HG03095 (cell line): ENCODE measurements around the gene ADIPOR2.
"Not testable (repeated sequence)": the region's sequence is repeated elsewhere in the genome, so short reads cannot be mapped to it uniquely, and the experiment has no call there.

ENCODE experiments used
- ATAC-seq: cut with Tn5 transposase; IDR thresholded peaks from one replicate; pipeline ENCODE4 v1.9.1; 2021; ENCODE audit warnings: moderate library complexity; ENCODE audit not compliant: unreplicated experiment

The ADIPOR2 gene

DNA sequence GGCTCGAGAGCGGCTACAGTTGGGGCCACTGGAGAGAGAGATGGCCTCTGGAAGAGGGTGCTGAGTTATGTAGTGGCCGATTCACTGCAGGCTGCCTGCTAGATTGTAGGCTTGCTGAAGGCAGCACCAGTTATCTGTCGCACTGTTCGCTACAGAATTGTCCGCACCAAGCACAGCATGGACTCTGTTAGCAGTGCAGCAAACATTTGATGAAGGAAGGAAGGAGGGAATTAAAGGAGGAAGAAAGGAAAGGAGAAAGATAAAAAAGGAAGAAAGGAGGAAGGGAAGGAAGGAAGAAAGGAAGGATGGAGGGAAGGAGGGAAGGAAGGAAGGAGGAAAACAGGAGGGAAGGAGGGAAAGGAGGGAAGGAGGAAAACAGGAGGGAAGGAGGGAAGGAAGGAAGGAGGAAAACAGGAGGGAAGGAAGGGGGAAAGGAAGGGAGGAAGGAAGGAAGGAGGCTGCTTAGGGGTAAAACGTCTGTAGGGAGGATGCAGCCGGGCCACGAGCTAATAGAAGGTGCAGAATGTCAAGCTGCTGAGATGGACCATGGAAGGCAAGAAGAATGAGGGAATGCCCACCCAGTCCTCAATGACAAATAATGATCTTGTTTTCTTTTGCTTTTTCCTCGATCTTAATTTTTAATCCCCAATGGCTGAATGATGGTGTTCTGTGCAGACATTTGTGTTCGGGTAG lies 27.3 kb upstream of the ADIPOR2 start:
- no peak for ATAC-seq

DNA sequence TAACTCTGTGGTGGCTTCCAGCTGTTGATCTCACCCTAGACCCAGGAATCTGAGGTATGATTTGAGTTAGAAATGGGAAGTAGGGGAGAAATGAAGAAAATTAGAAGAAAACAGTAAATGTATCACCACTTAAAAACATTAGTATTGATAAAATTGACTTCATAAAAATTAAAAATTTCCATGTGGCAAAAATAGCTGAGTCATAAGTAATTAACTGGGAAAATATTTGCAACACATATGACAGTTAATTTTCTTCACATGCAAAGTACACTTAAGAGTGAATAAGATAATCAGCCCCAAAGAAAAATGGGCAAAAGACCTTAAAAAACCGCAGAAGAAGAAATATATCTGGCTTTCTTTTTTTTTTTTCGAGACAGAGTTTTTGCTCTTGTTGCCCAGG lies 25.5 kb upstream of the ADIPOR2 start:
- no peak for ATAC-seq

DNA sequence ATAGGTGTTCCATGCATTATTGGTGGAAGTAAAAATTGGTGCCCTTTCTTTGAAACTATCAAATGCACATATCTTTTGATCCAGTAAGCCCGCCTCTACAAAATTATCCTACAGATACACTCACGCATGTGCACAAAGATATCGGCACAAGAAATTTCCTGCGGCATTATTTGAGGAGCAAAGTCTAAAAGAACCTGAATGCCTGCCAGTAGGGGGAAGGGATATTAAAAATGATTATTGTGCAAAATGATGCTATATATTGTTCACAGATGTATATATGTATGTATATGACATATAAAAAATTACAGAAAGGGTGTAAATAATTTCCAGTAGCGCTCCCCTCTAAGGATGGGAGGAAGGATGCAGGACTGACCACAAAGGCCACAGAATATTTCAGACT lies 24.7 kb upstream of the ADIPOR2 start:
- ATAC-seq = no peak

DNA sequence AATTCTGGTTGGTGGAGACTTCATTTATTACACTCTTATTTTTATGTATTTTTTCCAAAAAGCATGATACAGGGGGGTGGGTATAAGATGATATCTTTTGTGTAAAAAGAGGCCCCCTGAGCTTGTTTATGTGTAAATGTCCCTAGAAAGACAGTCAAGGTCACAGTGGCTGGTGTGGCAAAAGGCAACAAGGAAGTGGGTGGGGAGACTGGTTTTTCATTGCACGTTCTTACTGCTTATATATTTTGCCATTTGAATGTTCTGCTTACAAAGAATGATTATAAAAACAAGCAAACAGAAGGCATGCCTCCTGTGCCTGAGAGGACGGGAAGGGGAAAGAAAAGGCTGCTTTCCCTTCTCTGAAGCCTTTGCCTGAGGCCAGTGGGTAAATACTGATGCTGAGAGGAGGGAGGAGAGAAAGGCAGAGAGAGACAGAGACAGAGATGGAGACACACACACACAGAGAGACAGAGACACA lies 24.1 kb upstream of the ADIPOR2 start:
- no peak for ATAC-seq

DNA sequence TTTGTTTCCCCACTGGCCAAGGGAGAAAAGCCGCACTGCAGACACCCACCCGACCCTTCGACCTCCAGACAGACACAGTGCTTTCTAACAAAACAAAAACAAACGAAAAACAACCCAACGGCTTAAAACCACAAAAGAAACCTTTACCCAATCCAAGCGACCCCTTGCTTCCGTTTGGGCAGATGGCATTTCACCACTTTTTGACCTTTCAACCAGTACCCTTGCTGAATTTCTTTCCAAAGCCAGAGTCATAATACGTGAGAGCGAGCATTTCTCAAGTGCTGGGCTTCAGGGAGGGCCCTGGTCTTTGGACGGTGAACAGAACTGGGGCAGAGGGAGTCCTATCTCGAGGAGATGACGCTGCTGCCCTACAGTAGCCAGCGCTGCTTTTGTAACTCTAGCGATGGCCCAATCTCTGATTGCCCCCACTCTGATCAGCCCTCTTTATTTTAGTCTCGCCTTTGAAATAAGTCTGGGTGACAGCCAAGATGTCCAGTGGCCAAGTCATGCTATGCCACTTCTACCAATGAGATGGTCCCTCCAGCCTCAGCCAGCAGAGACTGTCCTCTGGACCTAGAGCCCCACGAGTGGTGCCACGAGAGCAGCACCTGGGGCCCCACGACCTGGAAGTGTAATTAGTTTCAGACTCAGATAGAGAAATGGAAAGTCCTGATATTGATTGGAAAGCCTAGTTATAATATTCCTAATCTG lies 21.9 kb upstream of the ADIPOR2 start:
- no peak for ATAC-seq

DNA sequence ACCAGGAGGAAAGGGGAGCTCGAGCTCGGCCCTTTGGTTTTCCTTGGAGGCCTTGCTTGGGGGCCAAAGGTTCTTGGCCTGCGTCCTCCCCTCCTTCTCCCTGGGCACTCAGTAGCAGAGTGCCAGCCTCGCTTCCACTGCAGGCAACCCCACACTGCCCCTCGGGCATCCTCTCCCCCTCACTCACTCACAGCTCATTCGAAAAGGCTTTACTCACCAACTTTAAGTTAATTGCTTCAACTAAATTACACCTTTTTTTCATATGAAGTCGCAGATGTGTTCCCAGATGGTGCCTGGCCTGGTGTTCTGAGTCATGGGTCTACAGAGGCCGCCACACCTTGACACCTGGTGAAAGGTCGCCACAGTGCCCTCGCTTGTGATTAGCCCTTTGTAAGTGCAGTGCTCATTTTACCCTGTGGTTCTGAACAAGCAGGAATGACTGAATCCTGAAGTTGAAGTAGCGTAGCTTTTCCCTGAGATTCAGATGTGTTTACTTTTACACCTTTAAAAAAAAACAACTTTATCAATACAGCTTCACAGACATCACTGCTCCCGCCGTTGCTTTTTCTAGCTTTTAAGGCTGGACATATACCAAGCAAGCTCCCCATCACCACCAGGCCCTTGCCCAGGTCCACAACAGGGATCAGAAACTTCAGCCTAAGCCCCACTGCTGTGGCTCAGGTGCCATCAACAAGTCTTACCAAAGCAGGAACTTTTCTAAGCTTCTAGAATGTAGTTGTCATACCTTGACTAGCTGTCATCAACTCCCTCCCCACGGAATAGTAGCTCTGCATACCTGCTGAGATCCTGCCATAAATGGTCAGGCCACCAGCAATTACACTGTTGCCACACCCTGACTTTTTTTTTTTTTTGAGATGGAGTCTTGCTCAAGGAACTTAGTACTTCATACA lies 20.3 kb upstream of the ADIPOR2 start:
- ATAC-seq = no peak

DNA sequence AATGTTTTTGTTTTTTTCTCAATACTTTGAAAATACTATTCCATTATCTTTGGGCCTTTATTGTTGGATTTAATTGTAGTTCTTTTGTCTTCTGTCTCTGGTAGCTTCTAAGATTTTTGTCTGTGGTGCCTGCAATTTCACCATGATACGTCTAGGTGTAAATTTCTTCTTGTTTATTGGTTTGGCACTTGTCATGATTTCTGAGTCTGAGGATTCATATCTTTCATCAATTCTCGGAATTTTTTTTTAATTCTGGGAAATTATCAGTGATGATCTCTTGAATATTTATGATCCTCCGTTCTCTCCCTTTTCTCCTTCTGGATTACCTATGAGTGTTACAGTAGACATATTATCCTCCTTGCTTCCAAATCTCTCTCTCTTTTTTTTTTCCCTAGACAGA lies 14.8 kb upstream of the ADIPOR2 start:
- ATAC-seq = no peak

DNA sequence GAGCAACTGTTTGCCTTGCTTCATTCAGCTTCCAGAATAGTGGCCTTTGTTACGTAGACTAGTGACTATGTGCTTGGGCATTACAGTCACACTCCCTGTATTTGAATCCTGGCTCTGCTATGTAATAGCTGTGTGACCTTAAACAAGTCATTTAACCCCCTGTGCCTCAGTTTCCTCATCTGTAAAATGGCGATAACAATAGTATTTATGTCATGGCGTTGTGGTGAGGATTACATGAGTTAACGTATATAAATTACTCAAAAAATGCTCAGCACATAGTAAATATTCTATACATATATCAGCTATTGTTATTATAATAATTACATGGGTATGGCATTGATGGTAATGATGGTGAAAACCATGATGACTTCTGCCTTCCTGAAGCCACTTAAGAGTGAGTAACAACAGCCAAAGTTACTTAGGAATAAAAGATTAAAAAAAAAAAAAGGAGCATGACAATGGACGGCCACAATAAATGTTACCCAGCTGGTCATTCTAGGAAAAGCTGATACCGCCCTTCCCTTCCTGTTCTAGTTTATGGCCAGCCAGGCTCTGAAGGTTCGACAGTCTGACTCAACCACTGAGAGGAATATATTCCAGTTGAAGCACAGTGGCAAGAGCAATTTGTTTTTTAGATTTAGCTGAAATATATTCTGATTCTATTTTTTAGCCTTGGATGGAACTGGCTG lies 9.9 kb upstream of the ADIPOR2 start:
- ATAC-seq = no peak

DNA sequence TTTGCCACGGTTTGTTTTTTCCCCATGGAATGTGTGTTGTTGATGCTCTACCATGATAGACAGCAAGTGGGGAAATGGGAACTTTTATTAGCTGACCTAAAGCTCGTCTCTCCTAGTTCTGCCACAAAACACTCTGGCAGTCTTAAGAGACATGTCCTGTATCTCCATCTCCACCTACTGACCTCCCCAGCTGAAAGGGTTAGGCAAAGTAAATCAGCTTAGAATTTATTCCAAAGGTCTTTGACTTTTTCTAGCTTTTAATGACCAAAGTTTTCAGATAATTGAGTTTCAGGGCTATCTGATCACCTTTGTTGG lies 9.4 kb upstream of the ADIPOR2 start:
- no peak for ATAC-seq

DNA sequence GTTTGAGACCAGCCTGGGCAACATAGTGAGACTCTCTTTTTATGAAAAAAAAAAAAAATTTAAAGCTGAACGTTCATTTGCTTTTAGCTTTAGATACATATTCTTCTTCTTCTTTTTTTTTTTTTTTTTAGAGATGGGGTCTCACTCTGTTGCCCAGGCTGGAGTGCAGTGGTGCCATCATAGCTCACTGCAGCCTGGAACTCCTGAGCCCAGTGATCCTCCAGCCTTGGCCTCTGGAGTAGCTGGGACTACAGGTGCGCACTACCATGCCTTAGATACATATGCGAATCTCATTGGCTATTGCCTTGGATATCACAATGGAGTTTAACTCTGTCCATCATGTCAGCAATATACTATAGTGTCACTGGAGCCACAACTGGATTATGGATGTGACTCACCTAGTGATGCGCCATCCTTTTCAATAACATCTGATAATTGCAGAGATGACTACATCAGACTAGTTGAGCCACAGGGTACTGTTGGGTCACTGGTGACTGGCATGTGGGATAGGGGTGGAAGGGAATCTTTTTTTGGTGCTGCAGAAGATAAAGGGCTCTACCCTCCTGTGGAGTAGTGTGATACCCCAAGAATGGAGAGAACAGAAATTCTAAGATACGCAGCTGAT lies 2.7 kb upstream of the ADIPOR2 start:
- ATAC-seq = no peak

DNA sequence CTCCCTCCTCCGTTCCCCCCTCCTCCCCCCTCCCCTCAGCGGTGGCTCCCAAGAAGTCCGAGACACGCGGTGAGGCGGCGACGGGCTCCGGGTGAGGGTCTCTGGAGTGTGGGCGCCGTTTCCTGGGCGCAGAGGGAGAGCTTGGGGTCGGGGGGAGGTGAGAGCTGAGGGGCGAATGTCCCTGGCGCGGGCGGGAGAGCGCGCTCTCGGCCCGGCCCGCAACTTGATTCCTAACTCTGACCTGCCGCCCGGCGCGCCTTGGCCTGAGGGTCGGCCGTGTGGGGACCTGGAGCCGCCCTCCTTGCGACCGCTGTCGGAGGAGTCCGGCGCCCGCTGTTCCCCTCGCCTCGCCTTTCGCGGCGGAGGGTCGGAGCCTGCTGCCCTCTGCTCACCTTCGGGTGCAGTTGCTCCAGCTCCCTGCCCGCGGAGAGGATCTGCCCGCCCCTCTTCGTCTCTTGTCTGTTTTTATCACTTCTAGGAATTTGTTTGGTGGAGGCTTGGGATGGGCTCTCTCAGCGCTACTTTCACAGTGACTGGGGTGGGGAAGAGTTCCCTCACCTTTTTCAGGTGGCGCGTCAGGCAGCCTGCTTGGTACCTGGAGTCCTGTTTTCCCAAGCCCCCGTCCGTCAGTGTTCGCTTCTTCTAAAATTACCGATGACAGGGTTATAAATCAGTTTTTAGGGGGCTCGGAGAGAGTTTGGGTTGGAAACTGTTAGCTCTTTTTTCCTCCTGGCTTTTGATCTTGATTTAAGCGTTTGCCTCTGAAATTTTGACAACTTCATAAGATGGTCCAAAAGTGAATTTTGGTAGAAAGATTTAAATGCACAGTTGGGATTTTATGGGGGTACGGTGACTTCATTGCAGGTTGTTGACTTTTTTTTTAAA lies 495 bp downstream of the ADIPOR2 start:
- peak; percentile 26 for ATAC-seq

DNA sequence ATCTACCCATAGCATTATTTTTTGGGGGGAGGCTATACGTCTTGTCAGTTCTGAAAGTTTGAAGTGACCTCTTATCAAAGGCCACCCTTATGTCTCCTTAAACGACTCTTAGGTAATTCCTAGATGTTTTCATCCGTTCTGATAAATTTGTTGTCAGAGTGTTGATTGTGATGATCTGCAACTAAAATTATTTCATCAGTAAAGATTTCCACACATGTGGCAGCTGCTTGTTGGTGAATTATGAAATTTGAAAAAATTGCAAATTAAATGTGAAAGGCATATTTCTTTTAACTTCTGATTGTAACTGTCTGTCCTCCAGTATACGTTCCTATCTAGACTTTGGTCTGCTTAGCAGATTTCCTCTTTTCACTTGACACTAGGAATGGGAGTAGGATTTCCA lies 1.4 kb downstream of the ADIPOR2 start:
- ATAC-seq = no peak

DNA sequence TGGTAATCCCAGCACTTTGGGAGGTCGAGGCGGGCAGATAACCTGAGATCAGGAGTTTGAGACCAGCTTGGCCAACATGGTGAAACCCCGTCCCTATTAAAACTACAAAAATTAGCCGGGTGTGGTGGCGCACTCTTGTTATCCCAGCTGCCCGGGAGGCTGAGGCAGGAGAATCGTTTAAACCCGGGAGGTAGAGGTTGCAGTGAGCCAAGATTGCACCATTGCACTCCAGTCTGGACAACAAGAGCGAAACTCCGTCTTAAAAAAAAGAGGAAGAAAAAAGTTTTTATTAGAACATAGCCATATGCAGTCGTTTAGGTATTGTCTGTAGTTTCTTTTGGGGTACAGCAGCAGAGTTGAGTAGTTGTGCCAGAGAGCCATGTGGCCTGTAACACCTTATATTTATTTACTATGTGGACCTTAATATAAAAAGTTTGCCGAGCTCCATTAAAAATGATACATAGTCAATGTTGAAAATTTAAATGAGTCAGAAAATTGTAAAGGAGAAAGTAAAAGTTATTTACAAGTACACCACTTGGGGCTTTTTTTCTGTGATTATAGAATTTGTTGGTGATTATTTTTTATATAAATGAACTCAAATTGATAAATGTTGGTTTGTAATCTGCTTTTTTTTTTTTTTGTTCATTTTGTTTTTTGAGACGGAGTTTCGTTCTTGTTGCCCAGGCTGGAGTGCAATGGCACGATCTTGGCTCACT lies 2.2 kb downstream of the ADIPOR2 start:
- ATAC-seq = no peak

DNA sequence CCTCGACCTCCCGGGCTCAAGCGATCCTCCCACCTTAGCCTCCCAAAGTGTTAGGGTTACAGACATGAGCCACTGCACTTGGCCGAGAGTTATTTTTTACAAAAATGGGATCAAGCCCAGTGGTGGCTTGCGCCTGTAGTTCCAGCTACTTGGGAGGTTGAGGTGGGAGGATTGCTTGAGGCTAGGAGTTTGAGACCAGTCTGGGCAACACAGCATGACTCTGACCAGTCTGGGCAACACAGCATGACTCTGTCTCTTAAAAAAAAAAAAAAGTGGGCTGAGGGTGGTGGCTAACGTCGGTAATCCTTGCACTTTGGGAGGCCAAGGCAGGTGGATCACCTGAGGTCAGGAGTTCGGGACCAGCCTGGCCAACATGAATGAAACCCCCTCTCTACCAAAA lies 4.2 kb downstream of the ADIPOR2 start:
- ATAC-seq = not testable (repeated sequence)

DNA sequence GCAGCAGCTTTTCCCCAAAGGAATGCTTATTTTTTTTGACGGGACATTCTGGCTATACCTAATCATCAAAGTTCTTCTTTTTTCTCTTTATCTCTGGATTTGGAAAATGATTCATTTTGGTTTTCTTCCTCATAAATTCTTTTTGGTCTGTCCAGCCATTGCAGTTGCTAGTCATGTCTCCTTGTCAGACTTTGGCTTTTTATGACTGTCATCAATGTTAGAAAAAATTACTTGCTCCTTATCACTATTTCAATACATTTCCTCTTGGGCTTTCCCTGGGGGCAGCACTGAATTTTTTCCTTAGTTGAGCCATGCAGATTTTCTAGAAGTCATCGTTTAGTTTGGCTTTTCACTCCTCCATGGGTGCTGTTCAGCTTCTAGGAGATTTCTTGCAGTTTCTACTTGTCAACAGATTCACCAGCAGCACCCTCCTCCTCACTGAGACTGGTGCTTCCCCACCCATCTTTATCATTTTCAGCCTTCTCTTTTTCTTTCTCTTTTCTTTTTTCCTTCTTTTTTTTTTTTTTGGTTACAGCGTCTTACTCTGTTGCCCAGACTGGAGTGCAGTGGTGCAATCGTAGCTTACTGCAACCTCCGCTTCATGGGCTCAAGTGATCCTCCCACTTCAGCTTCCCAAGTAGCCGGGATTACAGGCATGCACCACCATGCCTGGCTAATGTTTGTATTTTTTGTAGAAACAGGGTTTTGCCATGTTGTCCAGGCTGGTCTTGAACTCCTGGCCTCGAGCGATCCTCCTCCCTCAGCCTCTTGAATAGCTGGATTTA lies 5.2 kb downstream of the ADIPOR2 start:
- ATAC-seq = no peak

DNA sequence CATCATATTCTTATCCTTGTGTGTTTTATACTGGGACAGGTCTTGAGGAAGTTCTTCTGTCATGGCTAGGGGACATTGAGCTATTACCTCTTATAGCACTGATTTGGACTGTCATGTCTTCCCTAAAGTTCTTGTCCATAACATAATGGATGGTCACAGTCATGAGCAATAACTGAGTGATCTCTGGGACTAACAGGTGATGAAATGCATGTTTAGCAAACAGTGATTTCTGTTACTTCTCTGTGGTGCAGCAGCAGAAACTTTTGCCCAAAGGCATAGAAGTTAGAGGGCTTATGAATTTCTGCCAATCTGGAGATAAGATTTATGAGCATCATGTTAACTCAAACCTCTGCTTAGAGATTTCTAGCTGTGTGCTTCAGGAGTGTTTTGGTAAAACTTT lies 5.9 kb downstream of the ADIPOR2 start:
- no peak for ATAC-seq

DNA sequence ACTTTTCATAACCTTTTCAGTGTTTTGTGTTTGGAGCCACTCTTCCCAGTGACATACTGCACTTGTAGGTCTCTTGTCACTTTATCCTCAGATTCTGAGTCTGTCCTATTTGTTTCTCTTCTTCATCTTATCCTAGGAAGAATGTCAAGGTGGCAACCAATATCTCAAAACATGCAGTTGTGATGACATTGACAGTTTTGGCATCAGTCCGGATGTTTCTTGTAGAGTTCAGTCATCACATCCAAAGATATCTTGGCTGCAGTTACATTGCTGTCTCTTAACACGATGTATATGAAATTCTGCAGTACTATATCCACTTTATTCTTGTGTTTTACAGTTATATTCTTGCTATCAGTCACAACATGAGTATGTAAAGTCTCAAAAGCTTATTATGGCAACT lies 6.4 kb downstream of the ADIPOR2 start:
- no peak for ATAC-seq

DNA sequence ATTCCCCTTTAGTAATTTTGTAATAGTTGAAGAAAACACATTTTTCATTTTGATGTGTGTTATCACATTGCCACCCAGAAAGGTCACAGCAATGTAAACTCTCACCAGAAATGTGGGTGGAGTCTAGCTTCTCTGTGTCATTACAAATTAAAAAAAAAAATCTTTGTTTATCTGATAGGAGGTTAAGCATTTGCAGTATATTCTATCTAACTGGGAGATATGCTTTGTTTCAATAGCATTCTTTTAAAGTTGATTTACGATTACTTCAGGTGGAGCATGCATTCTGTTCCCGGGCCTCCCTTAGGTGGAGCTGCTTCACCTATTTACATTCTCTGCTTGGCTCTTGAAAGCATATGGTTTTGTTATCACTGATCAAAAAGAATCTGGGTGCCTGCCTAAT lies 7.8 kb downstream of the ADIPOR2 start:
- no peak for ATAC-seq
